ENCODE measurements around the gene DCST2. TPM values are rescaled to one million over a fixed set of nuclear protein-coding genes. Genes with fewer than 3 reads are reported as not detected.

Gene DCST2
- total RNA-seq, 3 donors from 2014 or later (not counting 1 experiment from before 2014, with no cell fraction given) = 0.30 to 0.92 (median 0.32) TPM

DNA sequence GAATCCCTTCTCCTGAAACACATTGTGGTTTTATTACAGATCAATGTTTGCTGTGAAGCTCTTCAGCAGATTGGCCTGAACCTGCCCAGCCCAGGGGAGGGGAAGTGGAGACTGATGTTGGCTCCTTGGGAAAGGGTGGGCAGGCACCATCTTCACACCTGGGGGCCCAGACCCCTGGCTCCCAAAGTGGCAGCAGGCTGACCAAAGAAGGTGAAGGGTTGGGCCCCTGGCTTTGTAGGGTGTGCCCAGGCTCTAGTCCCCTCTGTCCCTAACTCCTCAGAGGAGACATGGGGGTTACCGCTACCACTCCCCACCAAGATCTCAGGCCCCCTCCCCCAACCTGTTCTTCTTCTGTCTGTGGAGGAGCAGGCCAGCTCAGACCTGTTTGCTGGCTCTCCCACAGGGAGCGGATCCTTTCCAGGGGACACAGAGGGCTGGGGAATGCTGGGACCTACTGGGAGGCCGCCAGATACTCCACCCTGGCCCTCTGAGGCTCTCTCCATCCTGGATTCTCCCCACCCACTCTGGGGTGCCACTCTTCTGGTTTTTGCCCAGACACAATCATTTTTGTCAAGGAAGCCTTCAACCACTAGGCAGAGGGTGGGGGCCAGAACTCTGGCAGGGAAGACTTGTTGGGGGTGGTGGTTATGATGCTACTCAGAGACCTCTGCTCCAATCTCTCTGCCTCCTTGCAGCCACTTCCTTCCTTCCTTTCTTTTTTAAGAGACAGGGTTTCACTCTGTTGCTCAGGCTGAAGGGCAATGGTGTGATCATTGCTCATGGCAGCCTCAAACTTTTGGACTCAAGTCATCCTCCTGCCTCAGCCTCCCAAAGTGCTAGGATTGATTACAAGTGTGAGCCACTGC lies 40.0 kb upstream of the DCST2 start:
- Histone ChIP-seq H3K36me3 (ENCODE audit: control insufficient read depth, insufficient read depth, low read length) (peaks cover 5% of the 10 kb centered on the region), H3K4me1 (ENCODE audit: control insufficient read depth, insufficient read depth, low read length) (peaks cover 40% of the 10 kb centered on the region), H3K27ac (ENCODE audit: low read length) (no peak overlapping the region), H3K4me3 (ENCODE audit: low read length) (no peak overlapping the region), H3K27me3 (ENCODE audit: control insufficient read depth, insufficient read depth, low read length) (no peaks in the 10 kb centered on the region), H3K9me3 (ENCODE audit: control insufficient read depth, insufficient read depth, low read length) (no peaks in the 10 kb centered on the region)
- no peak for ATAC-seq
- no peak overlapping the region for H3K4me3 Mint-ChIP-seq
- H3K27ac Mint-ChIP-seq = no peak overlapping the region
- H3K9me3 Mint-ChIP-seq = no peaks in the 10 kb centered on the region
- no peaks in the 10 kb centered on the region for H3K36me3 Mint-ChIP-seq
- peaks cover 6 to 33% of the 10 kb centered on the region in 2 donors for H3K4me1 Mint-ChIP-seq
- peaks cover 0 to 5% of the 10 kb centered on the region in 2 donors for H3K27me3 Mint-ChIP-seq (ENCODE audit: low read depth in 2 of 2)
- TF ChIP-seq CTCF (IDR thresholded peaks at IDR 0.05) = no peak
- WGBS (ENCODE audit: insufficient coverage) = 92% methylated on average over 3 of the region's 3 CpGs
- intact Hi-C loops (cut with micrococcal nuclease) = no loop called here
- no peak for DNase-seq

- no peak overlapping the region for H3K27ac ChIP-seq (ENCODE audit: low read length)
- Mint-ChIP-seq H3K4me3 (no peak overlapping the region), H3K27ac (no peak overlapping the region), H3K36me3 (no peaks in the 10 kb centered on the region), H3K4me1 (peaks cover 6 to 36% of the 10 kb centered on the region in 2 donors), H3K27me3 (ENCODE audit: low read depth in 2 of 2) (peaks cover 0 to 3% of the 10 kb centered on the region in 2 donors), H3K9me3 (no peaks in the 10 kb centered on the region)
- no peaks in the 10 kb centered on the region for H3K9me3 ChIP-seq (ENCODE audit: control insufficient read depth, insufficient read depth, low read length)
- H3K4me3 ChIP-seq (ENCODE audit: low read length) = no peak overlapping the region
- TF ChIP-seq CTCF (IDR thresholded peaks at IDR 0.05) = no peak
- intact Hi-C loops (cut with micrococcal nuclease) = no loop called here
- no peak for ATAC-seq
- peaks cover 37% of the 10 kb centered on the region for H3K4me1 ChIP-seq (ENCODE audit: control insufficient read depth, insufficient read depth, low read length)
- no peaks in the 10 kb centered on the region for H3K27me3 ChIP-seq (ENCODE audit: control insufficient read depth, insufficient read depth, low read length)
- DNase-seq = no peak
- H3K36me3 ChIP-seq (ENCODE audit: control insufficient read depth, insufficient read depth, low read length) = peaks cover 5% of the 10 kb centered on the region
- WGBS (ENCODE audit: insufficient coverage) = 83% methylated on average over 7 of the region's 7 CpGs
Measured at GRCh38 chr1:155072531-155073289, 39.1 kb upstream of the DCST2 start.

- H3K27ac ChIP-seq (ENCODE audit: low read length) = no peak overlapping the region
- H3K27ac Mint-ChIP-seq = peak overlapping the region in 1 of 2 donors; percentile 33
- no peaks in the 10 kb centered on the region for H3K36me3 Mint-ChIP-seq
Measured at GRCh38 chr1:155071701-155072100, 38.1 kb upstream of the DCST2 start.

More at GRCh38 chr1:155071701-155072100, 38.1 kb upstream of the DCST2 start:
- H3K9me3 Mint-ChIP-seq = no peaks in the 10 kb centered on the region
- Histone ChIP-seq H3K36me3 (ENCODE audit: control insufficient read depth, insufficient read depth, low read length) (peaks cover 5% of the 10 kb centered on the region), H3K27me3 (ENCODE audit: control insufficient read depth, insufficient read depth, low read length) (no peaks in the 10 kb centered on the region), H3K9me3 (ENCODE audit: control insufficient read depth, insufficient read depth, low read length) (no peaks in the 10 kb centered on the region), H3K4me3 (ENCODE audit: low read length) (no peak overlapping the region), H3K4me1 (ENCODE audit: control insufficient read depth, insufficient read depth, low read length) (peaks cover 37% of the 10 kb centered on the region)
- intact Hi-C loops (cut with micrococcal nuclease) = loop anchor here (2.0 kb wide), 1 partner anchor 13 kb away; no protein-coding TSS in a partner anchor
- TF ChIP-seq CTCF (IDR thresholded peaks at IDR 0.05) = no peak
- DNase-seq (no peak), ATAC-seq (no peak)
- H3K4me1 Mint-ChIP-seq = peaks cover 6 to 36% of the 10 kb centered on the region in 2 donors
- 86% methylated on average over 14 of the region's 14 CpGs for WGBS (ENCODE audit: insufficient coverage)
- H3K27me3 Mint-ChIP-seq (ENCODE audit: low read depth in 2 of 2) = no peaks in the 10 kb centered on the region
- H3K4me3 Mint-ChIP-seq = peak overlapping the region; percentile 72

All from natural killer cell (primary cell).